ENCODE data around the gene CAPN9.
"Not testable (repeated sequence)": the region's sequence is repeated elsewhere in the genome, so short reads cannot be mapped to it uniquely, and the experiment has no call there.

Gene CAPN9

GRCh38 chr1:230710543-230710904 lies 36.7 kb upstream of the CAPN9 start:
- no peak for DNase-seq (ENCODE audit: low read depth in 2 of 2, low spot score in 1 of 2)

- DNase-seq (ENCODE audit: low read depth in 2 of 2, low spot score in 1 of 2): no peak
These were observed 35.9 kb upstream of the CAPN9 start for GRCh38 chr1:230711245-230711644.

- no peak for DNase-seq (ENCODE audit: low read depth in 2 of 2, low spot score in 1 of 2)
These were observed 34.7 kb upstream of the CAPN9 start for GRCh38 chr1:230712470-230712942.

- no peak for DNase-seq (ENCODE audit: low read depth in 2 of 2, low spot score in 1 of 2)
These were observed 34.0 kb upstream of the CAPN9 start for GRCh38 chr1:230713138-230713537.

- DNase-seq (ENCODE audit: low read depth in 2 of 2, low spot score in 1 of 2): no peak
These were observed 33.7 kb upstream of the CAPN9 start for GRCh38 chr1:230713547-230713914.

- DNase-seq (ENCODE audit: low read depth in 2 of 2, low spot score in 1 of 2): no peak
These were observed 33.0 kb upstream of the CAPN9 start, which contains the start of gene AGT for GRCh38 chr1:230713915-230714764. Gene AGT (minus strand): TSS chr1:230714122. CDS start chr1:230710823, 3,299 bp downstream.

GRCh38 chr1:230715510-230715909 lies 31.7 kb upstream of the CAPN9 start:
- DNase-seq (ENCODE audit: low read depth in 2 of 2, low spot score in 1 of 2): no peak

GRCh38 chr1:230716453-230716852 lies 30.7 kb upstream of the CAPN9 start:
- DNase-seq (ENCODE audit: low read depth in 2 of 2, low spot score in 1 of 2): not testable (repeated sequence)

- DNase-seq (ENCODE audit: low read depth in 2 of 2, low spot score in 1 of 2): no peak
These were observed 29.9 kb upstream of the CAPN9 start for GRCh38 chr1:230717251-230717650.

GRCh38 chr1:230721849-230722522 lies 25.2 kb upstream of the CAPN9 start:
- not testable (repeated sequence) for DNase-seq (ENCODE audit: low read depth in 2 of 2, low spot score in 1 of 2)

- DNase-seq (ENCODE audit: low read depth in 2 of 2, low spot score in 1 of 2): no peak
These were observed 21.8 kb upstream of the CAPN9 start for GRCh38 chr1:230725256-230726012.

GRCh38 chr1:230728710-230729392 lies 18.3 kb upstream of the CAPN9 start:
- no peak for DNase-seq (ENCODE audit: low read depth in 2 of 2, low spot score in 1 of 2)

- no peak for DNase-seq (ENCODE audit: low read depth in 2 of 2, low spot score in 1 of 2)
These were observed 16.2 kb upstream of the CAPN9 start for GRCh38 chr1:230730977-230731376.

GRCh38 chr1:230735447-230735846 lies 11.7 kb upstream of the CAPN9 start:
- no peak for DNase-seq (ENCODE audit: low read depth in 2 of 2, low spot score in 1 of 2)

GRCh38 chr1:230737622-230738262 lies 9.4 kb upstream of the CAPN9 start:
- no peak for DNase-seq (ENCODE audit: low read depth in 2 of 2, low spot score in 1 of 2)

- DNase-seq (ENCODE audit: low read depth in 2 of 2, low spot score in 1 of 2): no peak
These were observed 7.5 kb upstream of the CAPN9 start for GRCh38 chr1:230739564-230740290.

GRCh38 chr1:230743899-230744298 lies 3.3 kb upstream of the CAPN9 start:
- no peak for DNase-seq (ENCODE audit: low read depth in 2 of 2, low spot score in 1 of 2)

GRCh38 chr1:230744382-230744781 lies 2.8 kb upstream of the CAPN9 start:
- no peak for DNase-seq (ENCODE audit: low read depth in 2 of 2, low spot score in 1 of 2)

- DNase-seq (ENCODE audit: low read depth in 2 of 2, low spot score in 1 of 2): no peak
These were observed 2.1 kb upstream of the CAPN9 start for GRCh38 chr1:230745071-230745470.

- DNase-seq (ENCODE audit: low read depth in 2 of 2, low spot score in 1 of 2): no peak
These were observed 571 bp upstream of the CAPN9 start for GRCh38 chr1:230746617-230747016.
